PC-3 (cell line): Measurements from ENCODE around the gene PDGFD. TPM values are rescaled to one million over a fixed set of nuclear protein-coding genes. Genes with fewer than 3 reads are reported as not detected.

ENCODE experiments used
- ATAC-seq: fragments of 200-7000 bp; cut with Tn5 transposase; 2 replicates; pipeline ENCODE4 v1.9.1; 2020; ENCODE audit warnings: mild to moderate bottlenecking, moderate library complexity
- BruUV-seq: library from RNA; stranded (reverse); fragments of 400-500 nt; replicated peaks from 2 replicates; lab custom pipeline; 2021; lab: Mats Ljungman, UMichigan
- CTCF ChIA-PET: fragments of 300-600 bp; sonication (Branson Sonifier 250); formaldehyde crosslinking; loops from one replicate; lab custom pipeline; 2022; ENCODE audit warnings: antibody characterized with exemption; lab: Charles Lee
- POLR2A ChIA-PET: fragments of 300-600 bp; sonication (Branson Sonifier 250); formaldehyde crosslinking; loops from one replicate; lab custom pipeline; 2022; ENCODE audit warnings: antibody characterized with exemption; ENCODE audit not compliant: unreplicated experiment; lab: Charles Lee
- DNase-seq: peaks from one replicate; pipeline ENCODE4 v3.0.0-alpha.2; 2015
- H2AFZ ChIP-seq: fragments of 300-600 bp; sonication (generic); 2 replicates; pipeline ENCODE4 v1.6.0; 2016; ENCODE audit warnings: antibody characterized with exemption, low read length
- H3F3A ChIP-seq: fragments of 300-600 bp; sonication (generic); one replicate; pipeline ENCODE4 v1.6.0; 2017; ENCODE audit warnings: antibody characterized with exemption, low read length, control low read depth, mild to moderate bottlenecking; ENCODE audit not compliant: unreplicated experiment
- H3K27ac ChIP-seq: fragments of 300-600 bp; sonication (generic); 2 replicates; pipeline ENCODE4 v1.5.1; 2016; ENCODE audit warnings: mild to moderate bottlenecking, low read length
- H3K27me3 ChIP-seq: fragments of 300-600 bp; sonication (generic); 2 replicates; pipeline ENCODE4 v1.6.1; 2016; ENCODE audit warnings: low read length, mixed read lengths
- H3K36me3 ChIP-seq: fragments of 300-600 bp; sonication (generic); 2 replicates; pipeline ENCODE4 v1.6.1; 2016; ENCODE audit warnings: low read depth, mixed run types, low read length, mixed read lengths
- H3K4me1 ChIP-seq: fragments of 300-600 bp; sonication (generic); 2 replicates; pipeline ENCODE4 v1.5.1; 2016; ENCODE audit warnings: low read length; ENCODE audit not compliant: insufficient read depth
- H3K4me2 ChIP-seq: fragments of 300-600 bp; sonication (generic); 2 replicates; pipeline ENCODE4 v1.6.0; 2016; ENCODE audit warnings: low read length
- H3K4me3 ChIP-seq: fragments of 300-600 bp; sonication (generic); 2 replicates; pipeline ENCODE4 v1.5.1; 2016; ENCODE audit warnings: mild to moderate bottlenecking, low read length, mixed read lengths
- H3K79me2 ChIP-seq: fragments of 300-600 bp; sonication (generic); 2 replicates; pipeline ENCODE4 v1.6.1; 2017; ENCODE audit warnings: low read length, mixed read lengths
- H3K9ac ChIP-seq: fragments of 300-600 bp; sonication (generic); 2 replicates; pipeline ENCODE4 v1.6.0; 2016; ENCODE audit warnings: mild to moderate bottlenecking, low read length
- H3K9me2 ChIP-seq: fragments of 300-600 bp; sonication (generic); replicated peaks from 2 replicates; pipeline ENCODE4 v1.6.1; 2016; ENCODE audit warnings: mixed run types, low read length, mixed read lengths
- H3K9me3 ChIP-seq: fragments of 300-600 bp; sonication (generic); 2 replicates; pipeline ENCODE4 v1.6.1; 2016; ENCODE audit warnings: low read length, mixed read lengths
- H4K20me1 ChIP-seq: fragments of 300-600 bp; sonication (generic); 2 replicates; pipeline ENCODE4 v1.6.1; 2016; ENCODE audit warnings: low read length, mixed read lengths
- EZH2 ChIP-seq: fragments of 300-600 bp; sonication (generic); IDR thresholded peaks from one replicate; pipeline ENCODE4 v1.6.1; 2017; ENCODE audit warnings: antibody characterized with exemption, mild to moderate bottlenecking, low read length; ENCODE audit not compliant: unreplicated experiment
- EZH2phosphoT487 ChIP-seq: fragments of 300-600 bp; sonication (generic); IDR thresholded peaks from 2 replicates; pipeline ENCODE4 v1.6.1; 2018; ENCODE audit warnings: mild to moderate bottlenecking, antibody characterized with exemption, low read length, borderline replicate concordance
- intact Hi-C: fragments of 100-400 bp; cut with micrococcal nuclease; formaldehyde crosslinking; loops from 2 replicates; pipeline ENCODE4 v1.9.0; 2023
- total RNA-seq: library from RNA; depleted of rRNA; stranded (reverse); fragments of >200 nt; gene quantifications from 2 replicates; pipeline ENCODE4 v1.2.3, GENCODE V29; 2014
- TF ChIP-seq, protein P1 (sequence below): fragments of 300-600 bp; sonication (generic); conservative IDR thresholded peaks from 2 replicates; pipeline ENCODE4 v1.5.1; 2017; ENCODE audit warnings: antibody characterized with exemption, low read depth, mild to moderate bottlenecking, low read length

The PDGFD gene
- total RNA-seq, 1 experiment from 2014 or later: 5.0 TPM

DNA sequence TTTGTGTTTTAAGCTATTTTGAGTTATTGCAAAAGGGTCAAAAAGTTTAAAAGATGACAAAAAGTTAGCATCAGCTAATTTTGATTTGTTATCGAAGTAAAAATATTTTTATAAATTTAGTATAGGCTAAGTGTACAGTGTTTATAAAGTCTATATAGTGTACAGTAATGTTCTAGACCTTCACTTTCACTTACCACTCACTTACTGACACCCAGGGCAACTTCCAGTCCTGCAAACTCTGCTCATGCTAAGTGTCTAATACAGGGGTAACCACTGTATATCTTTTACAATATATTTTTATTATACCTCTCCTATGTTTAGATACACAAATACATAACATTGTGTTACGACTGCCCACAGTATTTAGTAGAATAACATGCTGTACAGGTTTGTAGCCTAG lies 59.7 kb downstream of the PDGFD start:
- H4K20me1 ChIP-seq: no peaks in the 10 kb centered on the region
- POLR2A ChIA-PET: no interaction called here
- ATAC-seq: no peak

DNA sequence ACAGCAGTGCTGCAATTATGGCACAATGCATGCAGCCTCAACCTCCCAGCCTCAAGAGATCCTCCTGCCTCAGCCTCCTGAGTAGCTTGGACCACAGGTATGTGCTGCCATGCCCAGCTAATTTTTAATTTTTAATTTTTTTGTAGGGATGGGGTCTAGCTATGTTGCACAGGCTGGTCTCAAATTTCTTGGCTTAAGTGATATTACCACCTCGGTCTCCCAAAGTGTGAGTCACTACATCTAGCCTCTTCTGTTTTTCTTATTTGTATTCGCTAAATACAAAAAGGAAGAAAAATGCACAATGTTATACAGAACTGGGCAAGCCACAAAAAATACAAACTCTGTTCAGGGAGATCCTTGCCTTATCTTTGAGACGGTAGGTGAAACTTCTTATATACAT lies 65.4 kb downstream of the PDGFD start:
- POLR2A ChIA-PET: no interaction called here
- H3K4me3 ChIP-seq: no peak overlapping the region
- no peak overlapping the region for H2AFZ ChIP-seq

More for the DNA sequence above, 59.7 kb downstream of the PDGFD start:
- Histone ChIP-seq H3K4me1 (no peaks in the 10 kb centered on the region), H3K4me2 (no peak overlapping the region), H3K27ac (no peak overlapping the region), H3K9ac (no peak overlapping the region), H3K27me3 (no peaks in the 10 kb centered on the region), H3K4me3 (no peak overlapping the region), H3K9me3 (no peaks in the 10 kb centered on the region), H3K9me2 (no peaks in the 10 kb centered on the region), H2AFZ (no peak overlapping the region), H3F3A (no peaks in the 10 kb centered on the region), H3K79me2 (no peaks in the 10 kb centered on the region), H3K36me3 (no peaks in the 10 kb centered on the region)
- BruUV-seq: no TSS peak
- CTCF ChIA-PET: no interaction called here
- intact Hi-C loops: no loop called here
- TF ChIP-seq EZH2phosphoT487 (no peak), EZH2 (no peak)
- TF ChIP-seq, protein P1, sequence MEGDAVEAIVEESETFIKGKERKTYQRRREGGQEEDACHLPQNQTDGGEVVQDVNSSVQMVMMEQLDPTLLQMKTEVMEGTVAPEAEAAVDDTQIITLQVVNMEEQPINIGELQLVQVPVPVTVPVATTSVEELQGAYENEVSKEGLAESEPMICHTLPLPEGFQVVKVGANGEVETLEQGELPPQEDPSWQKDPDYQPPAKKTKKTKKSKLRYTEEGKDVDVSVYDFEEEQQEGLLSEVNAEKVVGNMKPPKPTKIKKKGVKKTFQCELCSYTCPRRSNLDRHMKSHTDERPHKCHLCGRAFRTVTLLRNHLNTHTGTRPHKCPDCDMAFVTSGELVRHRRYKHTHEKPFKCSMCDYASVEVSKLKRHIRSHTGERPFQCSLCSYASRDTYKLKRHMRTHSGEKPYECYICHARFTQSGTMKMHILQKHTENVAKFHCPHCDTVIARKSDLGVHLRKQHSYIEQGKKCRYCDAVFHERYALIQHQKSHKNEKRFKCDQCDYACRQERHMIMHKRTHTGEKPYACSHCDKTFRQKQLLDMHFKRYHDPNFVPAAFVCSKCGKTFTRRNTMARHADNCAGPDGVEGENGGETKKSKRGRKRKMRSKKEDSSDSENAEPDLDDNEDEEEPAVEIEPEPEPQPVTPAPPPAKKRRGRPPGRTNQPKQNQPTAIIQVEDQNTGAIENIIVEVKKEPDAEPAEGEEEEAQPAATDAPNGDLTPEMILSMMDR: no peak
- no peak for DNase-seq

DNA sequence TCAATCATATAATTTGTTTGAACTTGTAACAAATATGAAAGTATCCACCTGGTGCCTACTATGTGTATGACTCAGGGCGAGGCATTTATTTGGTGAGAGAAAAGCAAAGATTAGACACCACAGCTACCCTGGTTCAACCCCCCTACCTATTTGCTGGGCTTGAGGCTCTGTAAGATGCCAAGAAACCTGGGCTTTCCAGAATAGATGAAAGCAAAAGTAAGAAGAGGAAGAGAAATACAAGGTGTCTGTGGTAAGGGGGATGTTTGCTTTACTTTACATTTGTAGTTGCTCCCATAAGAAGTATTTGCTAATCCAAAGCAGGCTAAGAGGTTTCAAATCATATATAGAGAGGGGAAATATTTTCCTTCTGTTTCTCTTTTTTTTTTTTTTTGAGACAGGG lies 65.8 kb downstream of the PDGFD start:
- Histone ChIP-seq H3K9me2 (no peaks in the 10 kb centered on the region), H3K79me2 (no peaks in the 10 kb centered on the region), H3K36me3 (no peaks in the 10 kb centered on the region), H3K4me1 (no peaks in the 10 kb centered on the region), H3K4me2 (no peak overlapping the region), H3K9ac (no peak overlapping the region), H3K9me3 (no peaks in the 10 kb centered on the region), H2AFZ (no peak overlapping the region), H3K27ac (no peak overlapping the region), H3K4me3 (no peak overlapping the region), H4K20me1 (no peaks in the 10 kb centered on the region), H3K27me3 (no peaks in the 10 kb centered on the region), H3F3A (no peaks in the 10 kb centered on the region)
- ATAC-seq (no peak), DNase-seq (no peak)
- CTCF ChIA-PET: no interaction called here
- BruUV-seq: no TSS peak
- intact Hi-C loops: no loop called here
- POLR2A ChIA-PET: no interaction called here
- no peak for TF ChIP-seq EZH2phosphoT487
- TF ChIP-seq, protein P1: no peak

More for the DNA sequence above, 65.4 kb downstream of the PDGFD start:
- no TSS peak for BruUV-seq
- TF ChIP-seq EZH2phosphoT487: no peak
- TF ChIP-seq EZH2: no peak
- TF ChIP-seq, protein P1: no peak
- ATAC-seq (peak; percentile 58), DNase-seq (no peak)
- Histone ChIP-seq H3K36me3 (no peaks in the 10 kb centered on the region), H4K20me1 (no peaks in the 10 kb centered on the region), H3K9ac (no peak overlapping the region), H3K9me3 (no peaks in the 10 kb centered on the region), H3K27ac (no peak overlapping the region), H3K27me3 (no peaks in the 10 kb centered on the region), H3K9me2 (no peaks in the 10 kb centered on the region), H3K4me1 (no peaks in the 10 kb centered on the region), H3K4me2 (no peak overlapping the region), H3K79me2 (no peaks in the 10 kb centered on the region), H3F3A (no peaks in the 10 kb centered on the region)
- CTCF ChIA-PET: no interaction called here
- intact Hi-C loops: no loop called here
